Measurements from ENCODE around the gene AMH.

The AMH gene

GRCh38 chr19:2221918-2222317, 27.2 kb upstream of the AMH start:
- DNase-seq = no peak

GRCh38 chr19:2223391-2223790, 25.7 kb upstream of the AMH start:
- no peak for DNase-seq

- DNase-seq = no peak
Observed at GRCh38 chr19:2223959-2224358, 25.2 kb upstream of the AMH start.

GRCh38 chr19:2224754-2225349, 24.3 kb upstream of the AMH start:
- DNase-seq = no peak

- DNase-seq = no peak
Observed at GRCh38 chr19:2225415-2226050, 23.6 kb upstream of the AMH start.

GRCh38 chr19:2226051-2226839, 22.9 kb upstream of the AMH start:
- no peak for DNase-seq

- DNase-seq = no peak
Observed at GRCh38 chr19:2226840-2227360, 22.2 kb upstream of the AMH start.

GRCh38 chr19:2227415-2228156, 21.5 kb upstream of the AMH start:
- no peak for DNase-seq

- DNase-seq = no peak
Observed at GRCh38 chr19:2228157-2229030, 20.7 kb upstream of the AMH start.

GRCh38 chr19:2229103-2230032, 19.8 kb upstream of the AMH start:
- DNase-seq = no peak

- DNase-seq = no peak
Observed at GRCh38 chr19:2230033-2230531, 19.0 kb upstream of the AMH start.

- DNase-seq = no peak
Observed at GRCh38 chr19:2230807-2231533, 18.2 kb upstream of the AMH start.

- no peak for DNase-seq
Observed at GRCh38 chr19:2231621-2232221, 17.4 kb upstream of the AMH start.

- DNase-seq = no peak
Observed at GRCh38 chr19:2232286-2233151, 16.6 kb upstream of the AMH start.

- DNase-seq = no peak
Observed at GRCh38 chr19:2233601-2234280, 15.4 kb upstream of the AMH start.

GRCh38 chr19:2234996-2235380, 14.1 kb upstream of the AMH start:
- DNase-seq = no peak

GRCh38 chr19:2235381-2236063, 13.6 kb upstream of the AMH start:
- DNase-seq = no peak

GRCh38 chr19:2236064-2236313, 13.1 kb upstream of the AMH start:
- no peak for DNase-seq

Data from activated CD4-positive, alpha-beta T cell treated with anti-CD3 and anti-CD28 coated beads, Interleukin-2, amount 50 U/mL, for 4 hours (primary cell).